HG02970 (cell line): ENCODE results near the gene PCDH9.
"Not testable (repeated sequence)": the region's sequence is repeated elsewhere in the genome, so short reads cannot be mapped to it uniquely, and the experiment has no call there.

Source experiments
- ATAC-seq: cut with Tn5 transposase; IDR thresholded peaks from one replicate; pipeline ENCODE4 v1.9.1; 2021; ENCODE audit warnings: mild to moderate bottlenecking, moderate library complexity, moderate number of reproducible peaks; ENCODE audit not compliant: unreplicated experiment, low FRiP score

The PCDH9 gene

DNA sequence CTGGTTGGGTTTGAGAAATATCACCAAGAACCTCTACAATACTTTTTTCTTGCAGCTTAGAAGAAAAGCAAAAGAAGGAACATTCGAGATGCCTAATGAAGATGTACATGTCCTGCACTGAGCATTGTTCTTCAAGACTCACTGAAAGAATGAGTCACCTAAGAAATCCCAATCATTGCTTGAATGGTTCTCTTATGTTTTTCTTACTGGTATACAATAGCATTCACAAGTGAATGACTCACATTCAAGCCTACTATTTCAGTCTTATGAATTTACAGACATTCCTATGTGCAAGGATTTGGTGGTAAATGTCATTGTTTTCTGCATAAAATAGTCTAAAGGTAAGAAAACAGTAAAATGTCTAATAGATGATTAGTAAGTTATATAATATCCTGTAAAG, 594.6 kb downstream of the PCDH9 start:
- ATAC-seq = no peak

DNA sequence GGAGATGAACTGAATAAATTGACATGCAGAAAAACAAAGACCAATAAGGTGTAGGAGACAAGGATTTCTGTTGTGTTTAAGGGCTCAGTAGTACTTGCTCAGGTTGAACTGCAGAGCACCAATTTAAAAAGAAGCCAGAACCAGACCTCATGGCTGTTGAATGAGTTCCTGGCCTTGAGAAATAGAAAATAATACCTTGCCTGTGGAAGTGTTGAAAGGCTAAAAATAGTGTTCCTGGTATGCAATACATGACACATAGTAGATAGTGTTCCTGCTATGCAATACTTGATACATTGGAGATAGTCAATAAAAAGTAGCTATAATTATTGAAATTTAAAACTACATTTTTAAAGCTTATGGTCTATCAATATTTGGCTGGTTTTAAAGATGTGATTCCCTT, 595.8 kb downstream of the PCDH9 start:
- ATAC-seq = no peak

DNA sequence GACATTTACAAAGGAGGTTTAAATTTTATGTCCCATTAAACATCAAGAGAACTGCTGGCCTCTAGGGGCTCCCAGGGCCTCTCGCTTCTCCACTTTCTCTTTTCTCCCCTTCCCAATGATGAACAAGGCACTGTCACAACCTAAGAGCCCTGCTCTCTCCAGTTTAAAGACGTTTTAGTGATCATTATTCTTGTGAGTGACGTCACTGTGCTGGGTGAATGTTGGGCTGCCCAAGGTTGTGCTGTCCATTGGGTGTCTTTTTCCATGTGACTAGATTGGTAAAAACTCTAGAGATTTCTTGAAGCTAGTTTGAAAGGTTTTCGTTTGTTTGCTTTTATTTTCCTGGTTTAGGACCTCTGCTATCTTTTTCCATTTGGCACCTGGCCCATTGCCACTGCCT, 602.6 kb downstream of the PCDH9 start:
- ATAC-seq = no peak

DNA sequence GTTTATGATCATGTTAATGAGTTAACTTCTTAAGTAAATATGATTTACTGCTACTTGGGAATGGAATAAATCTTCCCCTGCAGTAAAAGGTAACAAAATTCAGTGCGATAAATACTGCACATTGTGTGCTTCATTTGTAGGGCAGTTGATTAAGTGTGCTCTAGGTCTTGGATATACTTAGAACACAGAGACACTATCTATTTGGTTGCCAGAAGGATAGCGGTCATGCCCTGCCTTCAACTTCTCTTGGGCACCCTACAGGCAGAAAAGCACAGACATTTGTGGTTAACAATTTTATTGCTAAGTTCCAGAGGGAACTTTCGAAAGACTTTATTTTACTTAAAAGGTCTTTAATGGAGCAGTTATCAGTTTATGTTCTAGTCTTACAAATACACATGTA, 605.8 kb downstream of the PCDH9 start:
- ATAC-seq = no peak

DNA sequence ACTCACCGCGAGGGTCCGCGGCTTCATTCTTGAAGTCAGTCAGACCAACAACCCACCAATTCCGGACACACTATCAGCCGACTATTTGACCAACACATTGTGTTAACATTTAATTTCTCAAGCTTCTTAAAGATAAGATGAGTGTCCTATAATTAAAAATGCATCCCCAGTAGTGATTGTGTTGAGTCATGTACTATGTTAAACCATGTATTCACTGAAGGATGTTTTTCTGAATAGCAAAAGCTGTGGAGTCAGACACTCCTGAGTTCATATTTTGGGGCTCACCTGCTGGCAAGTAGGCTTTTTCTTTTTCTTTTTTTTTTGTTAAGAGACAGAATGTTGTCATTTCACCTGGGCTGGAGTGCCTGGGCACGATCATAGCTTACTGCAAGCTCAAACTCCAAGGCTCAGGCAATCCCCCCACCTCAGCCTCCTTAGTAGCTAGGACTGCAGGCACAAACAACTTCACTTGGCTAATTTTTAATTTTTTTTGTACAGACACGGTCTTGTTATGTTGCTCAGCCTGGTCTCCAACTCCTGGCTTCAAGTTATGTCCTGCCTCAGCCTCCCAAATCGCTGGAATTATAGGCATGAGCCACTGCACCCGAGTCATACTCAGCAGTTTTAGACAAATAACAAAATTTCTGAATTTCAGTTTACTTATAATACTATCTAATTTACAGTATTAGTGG, 606.9 kb downstream of the PCDH9 start:
- ATAC-seq = no peak

DNA sequence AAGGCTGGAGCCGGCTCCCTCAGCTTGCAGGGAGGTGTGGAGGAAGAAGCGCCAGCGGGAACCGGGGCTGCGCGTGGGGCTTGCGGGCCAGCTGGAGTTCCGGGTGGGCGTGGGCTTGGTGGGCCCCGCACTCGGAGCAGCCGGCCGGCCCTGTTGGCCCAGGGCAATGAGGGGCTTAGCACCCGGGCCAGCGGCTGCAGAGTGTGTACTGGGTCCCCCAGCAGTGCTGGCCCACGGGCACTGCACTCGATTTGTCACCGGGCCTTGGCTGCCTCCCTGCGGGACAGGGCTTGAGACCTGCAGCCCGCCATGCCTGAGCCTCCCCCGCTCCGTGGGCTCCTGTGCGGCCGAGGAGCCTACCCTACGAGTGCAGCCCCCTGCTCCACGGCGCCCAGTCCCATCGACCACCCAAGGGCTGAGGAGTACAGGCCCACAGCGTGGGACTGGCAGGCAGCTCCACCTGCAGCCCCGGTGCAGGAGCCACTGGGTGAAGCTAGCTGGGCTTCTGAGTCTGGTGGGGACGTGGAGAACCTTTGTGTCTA, 608.2 kb downstream of the PCDH9 start:
- ATAC-seq = not testable (repeated sequence)

DNA sequence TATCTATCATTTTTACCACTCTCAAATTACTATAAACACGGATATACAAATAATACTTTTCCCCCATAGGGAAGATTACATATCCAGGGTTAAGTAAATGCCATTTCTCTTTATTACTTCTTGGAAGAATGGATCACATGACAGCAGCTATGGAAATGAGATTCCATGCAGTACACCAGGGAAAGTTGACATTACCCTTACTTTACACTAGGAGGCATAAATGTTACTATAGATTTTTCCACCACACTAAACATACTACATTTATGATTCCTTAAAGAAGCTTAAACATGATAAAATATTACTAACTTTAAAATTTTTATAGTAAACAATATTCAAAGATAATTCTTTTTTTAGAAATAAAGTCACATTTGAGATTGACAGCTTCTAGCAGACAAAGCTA, 611.4 kb downstream of the PCDH9 start:
- ATAC-seq = no peak

DNA sequence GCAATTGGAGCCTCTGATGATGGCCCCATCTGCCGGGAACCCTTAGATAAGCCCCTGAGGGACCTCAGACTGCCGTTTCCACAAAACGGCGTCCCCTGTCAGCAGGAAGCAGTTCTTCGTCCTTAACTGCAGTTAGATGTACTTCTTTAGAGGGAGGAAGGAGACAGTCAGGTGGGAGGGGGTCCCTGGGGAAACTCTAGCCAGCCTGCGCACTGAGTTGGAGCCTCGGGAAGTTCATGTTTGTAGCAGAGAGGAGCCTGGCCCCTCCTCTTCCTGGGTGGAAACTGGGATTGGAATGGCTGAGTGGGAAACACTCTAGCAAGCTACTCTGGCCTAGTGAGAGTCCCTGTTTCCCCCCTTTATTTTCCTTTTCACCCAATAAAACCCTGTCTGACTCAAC, 612.4 kb downstream of the PCDH9 start:
- no peak for ATAC-seq

DNA sequence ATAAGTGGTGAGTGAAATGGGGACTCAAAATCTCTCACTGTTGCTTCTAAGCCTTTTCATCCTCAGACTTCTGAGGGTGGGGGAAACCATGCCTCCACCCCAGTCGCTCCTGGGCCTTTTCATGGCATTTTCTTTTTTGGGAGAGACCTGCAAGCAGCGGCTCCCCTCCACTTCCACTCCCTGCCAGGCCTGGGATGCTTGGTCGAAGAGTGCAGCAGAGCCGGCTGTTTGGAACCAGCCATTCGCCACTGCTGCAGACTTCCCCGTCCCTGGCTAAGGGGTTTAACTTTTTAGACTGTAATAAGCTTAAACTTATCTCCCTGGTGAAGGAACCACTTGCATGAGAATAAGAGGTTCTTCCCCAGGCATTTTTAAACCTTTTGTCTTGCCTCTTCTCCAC, 617.2 kb downstream of the PCDH9 start:
- no peak for ATAC-seq

DNA sequence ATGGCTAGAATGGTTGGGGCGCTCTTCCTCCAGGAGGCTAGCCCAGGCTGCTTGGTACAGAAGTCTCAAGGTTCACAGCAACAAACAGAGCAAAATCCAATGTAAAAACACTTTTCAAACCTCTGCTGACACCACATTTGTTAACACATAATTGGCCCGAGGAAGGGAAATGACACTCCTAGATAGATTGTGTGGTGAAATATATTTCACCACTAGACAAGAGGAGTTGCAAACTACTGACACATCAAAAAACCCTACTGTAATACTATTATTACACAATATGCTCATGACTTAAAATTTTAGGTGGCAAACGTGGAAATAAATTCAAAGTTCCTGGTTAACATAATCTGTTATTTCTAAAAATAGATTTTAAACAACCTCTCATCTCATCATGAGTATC, 643.6 kb downstream of the PCDH9 start:
- ATAC-seq = no peak

DNA sequence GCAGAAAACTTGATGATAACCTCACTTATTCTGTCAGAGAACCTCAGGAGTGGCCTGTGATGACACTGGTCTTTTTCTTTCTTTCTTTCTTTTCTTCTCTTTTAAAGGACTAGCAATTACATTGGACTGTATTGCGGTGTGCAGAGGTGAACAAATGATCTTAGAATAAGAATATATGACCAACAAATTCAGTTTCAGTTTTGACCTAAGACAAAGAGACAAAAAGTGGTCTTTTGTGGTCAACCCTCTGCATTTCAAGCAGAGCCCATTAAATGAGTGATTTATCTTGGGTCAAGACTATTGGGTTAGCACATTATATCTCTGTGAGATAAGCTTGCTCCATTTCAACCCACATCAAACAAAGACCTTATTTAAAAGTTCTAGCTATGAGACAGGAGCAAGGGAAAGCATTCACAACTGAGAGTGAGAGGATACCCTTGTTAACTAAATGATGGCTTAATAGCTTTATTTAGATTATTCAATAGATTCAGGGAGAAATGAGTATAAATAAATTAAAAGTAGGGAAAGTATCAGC, 644.4 kb downstream of the PCDH9 start:
- no peak for ATAC-seq

DNA sequence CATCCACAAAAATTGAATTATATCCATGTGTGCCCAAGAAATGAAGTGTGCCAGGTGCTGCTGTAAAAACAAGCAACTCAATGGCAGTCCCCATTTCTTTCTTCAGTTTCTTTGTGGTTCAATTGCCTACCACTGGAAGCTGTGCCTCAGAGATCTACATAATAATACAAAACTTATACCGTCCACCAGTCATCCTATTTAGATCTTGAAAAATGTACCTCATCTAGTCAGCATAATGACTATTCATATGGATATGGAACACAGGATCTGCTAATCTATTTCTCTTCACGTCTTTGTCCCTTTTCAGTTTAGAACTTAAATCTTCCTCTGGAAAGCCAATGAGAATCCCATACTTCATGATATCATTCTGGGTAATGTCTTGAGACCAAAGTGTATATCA, 648.5 kb downstream of the PCDH9 start:
- no peak for ATAC-seq

DNA sequence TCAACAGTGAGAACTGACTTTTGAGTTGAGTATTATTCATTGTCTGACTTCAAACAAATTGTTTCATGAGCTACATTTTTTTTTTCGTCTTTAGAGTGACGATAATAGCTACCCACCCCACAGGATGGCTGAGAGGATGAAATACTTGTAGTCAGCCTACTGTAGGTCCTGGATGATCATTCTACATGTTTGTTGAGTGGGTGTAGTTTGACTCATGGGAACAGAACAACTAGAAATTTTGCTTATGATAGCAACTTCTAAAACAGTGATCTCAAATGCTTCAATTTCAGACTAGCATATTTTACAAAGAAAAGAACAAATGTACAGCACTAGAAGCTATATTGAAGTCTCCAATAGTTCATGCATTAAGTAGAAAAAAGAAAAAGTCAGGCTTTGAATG, 651.8 kb downstream of the PCDH9 start:
- no peak for ATAC-seq

DNA sequence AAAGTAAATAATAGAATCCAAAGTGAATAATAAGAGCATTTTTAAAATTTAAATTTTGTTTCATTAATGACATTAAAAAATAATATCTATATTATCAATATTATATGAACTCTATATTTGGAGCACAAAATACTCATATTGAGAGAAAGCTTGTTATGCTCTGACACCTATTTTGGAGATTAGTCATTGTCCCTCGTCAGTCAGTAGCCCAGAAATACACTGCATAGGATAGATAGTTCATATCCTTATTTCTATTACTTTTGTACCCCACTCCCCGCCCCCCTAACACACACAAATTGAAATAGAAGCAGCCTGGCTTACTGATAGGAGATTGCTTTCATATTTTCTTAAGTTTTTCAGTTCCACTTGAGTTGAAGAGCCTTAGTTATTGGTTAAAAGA, 652.8 kb downstream of the PCDH9 start:
- ATAC-seq = no peak

DNA sequence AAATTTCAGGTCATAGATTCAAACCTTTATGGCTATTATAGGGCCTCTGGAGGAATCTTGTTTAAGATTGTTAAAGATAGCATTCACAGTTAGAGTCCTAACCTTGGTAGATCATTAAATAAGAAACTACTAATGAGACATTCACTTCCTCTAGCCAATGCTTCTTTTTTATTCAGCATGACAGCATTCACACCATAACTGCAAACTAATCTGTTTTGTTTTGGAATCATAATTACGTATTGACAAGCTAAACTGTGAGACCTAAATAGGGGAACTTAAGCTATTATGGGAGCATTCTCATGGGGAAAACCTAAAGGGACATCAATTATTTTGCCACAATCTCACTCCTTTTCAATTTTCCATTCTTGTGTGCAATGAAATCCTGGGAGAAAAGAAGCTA, 653.8 kb downstream of the PCDH9 start:
- ATAC-seq = no peak

DNA sequence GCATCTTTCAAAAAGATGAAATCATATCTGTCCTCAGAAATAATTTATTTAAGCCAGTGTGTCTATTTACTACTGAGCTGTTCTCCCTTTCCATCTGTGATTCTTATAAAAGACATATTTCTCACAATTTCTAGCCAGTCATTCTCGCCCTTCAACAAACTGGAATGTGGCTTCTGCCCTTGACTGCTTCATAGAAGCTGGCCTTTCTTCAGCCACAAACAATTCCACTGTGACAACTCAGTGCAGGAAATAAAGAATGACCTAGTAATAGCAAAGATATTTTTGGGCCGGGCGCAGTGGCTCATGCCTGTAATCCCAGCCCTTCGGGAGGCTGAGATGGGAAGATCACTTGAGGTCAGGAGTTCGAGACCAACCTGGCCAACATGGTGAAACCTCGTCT, 655.5 kb downstream of the PCDH9 start:
- ATAC-seq = no peak

DNA sequence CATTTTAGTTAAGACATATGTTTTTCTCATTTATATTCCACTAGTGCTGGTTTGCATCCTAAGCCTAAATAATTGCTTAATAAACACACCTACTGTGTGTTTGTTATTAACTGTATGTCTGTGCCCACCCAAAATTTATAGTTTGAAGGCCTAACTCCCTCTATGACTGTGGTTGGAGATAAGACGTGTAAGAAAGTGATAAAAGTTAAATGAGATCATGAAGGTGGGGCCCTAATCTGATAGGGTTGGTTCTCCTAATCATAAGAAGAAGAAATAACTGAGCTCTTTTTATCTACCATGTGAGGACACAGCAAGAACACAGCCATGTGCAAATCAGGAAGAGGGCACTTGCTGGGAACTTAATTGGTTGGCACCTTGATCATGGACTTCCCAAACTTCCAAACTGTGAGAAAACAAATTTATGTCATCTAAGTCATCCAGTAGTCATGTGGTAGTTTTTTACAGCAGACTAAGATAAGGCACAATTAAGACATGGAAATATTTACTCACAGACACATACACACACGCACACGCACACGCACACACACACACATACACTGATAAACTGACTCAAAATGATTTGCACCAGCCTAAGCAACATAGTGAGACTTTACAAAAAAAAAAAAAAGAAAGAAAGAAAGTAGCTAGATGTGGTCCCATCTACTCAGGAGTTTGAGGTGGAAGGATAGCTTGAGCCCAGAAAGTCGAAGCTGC, 662.1 kb downstream of the PCDH9 start:
- no peak for ATAC-seq

DNA sequence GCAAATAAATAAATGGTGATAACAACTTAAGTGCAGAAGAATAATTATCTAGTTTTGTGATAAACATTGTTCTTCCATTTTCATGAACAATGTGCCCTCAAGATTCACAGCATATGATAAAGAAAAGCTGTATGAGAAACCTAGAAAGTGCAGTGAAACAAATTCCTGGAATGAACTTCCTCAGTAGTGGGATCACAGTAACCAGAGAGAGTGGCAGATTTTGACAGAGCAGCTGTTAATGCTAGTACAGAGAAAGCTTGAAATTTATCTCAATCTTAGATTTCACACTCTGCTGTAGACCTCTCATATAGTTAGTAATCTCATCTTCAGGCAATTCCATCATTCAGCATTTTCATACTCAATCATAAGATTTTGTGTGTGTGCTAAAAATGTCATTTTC, 664.9 kb downstream of the PCDH9 start:
- no peak for ATAC-seq

DNA sequence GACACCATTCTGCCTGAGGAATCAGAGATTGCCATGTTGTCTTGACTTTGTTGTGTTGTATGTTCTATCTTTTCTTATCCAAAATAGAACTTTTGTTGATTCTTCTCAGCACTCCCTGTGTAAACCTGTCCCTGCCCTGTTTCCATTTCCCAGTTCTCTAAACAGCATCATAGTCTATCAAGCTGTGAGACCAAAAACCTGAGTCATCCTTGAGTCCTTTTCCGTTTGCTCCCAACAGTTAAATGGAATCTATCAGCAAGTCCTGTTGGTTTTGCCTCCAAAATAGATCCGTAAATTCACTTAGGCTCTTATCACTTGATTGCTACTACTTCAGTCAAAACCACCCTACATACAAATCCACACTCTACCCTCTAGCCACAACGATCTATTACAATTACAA, 667.1 kb downstream of the PCDH9 start:
- no peak for ATAC-seq

DNA sequence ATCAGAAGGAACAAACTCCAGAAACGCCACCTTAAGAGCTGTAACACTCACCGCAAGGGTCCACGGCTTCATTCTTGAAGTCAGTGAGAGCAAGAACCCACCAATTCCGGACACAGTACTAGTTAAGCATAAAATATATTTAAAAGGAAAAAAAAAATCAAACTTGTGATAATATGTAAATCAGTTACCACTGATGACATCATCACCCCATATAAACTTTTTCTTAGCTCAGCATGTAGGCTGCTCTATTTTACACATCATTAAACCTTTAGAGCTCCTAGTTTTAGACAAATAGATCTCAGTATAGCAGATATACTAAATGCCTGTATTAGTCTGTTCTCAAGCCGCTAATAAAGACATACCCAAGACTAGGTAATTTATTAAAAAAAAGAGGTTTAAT, 668.1 kb downstream of the PCDH9 start:
- ATAC-seq = no peak

DNA sequence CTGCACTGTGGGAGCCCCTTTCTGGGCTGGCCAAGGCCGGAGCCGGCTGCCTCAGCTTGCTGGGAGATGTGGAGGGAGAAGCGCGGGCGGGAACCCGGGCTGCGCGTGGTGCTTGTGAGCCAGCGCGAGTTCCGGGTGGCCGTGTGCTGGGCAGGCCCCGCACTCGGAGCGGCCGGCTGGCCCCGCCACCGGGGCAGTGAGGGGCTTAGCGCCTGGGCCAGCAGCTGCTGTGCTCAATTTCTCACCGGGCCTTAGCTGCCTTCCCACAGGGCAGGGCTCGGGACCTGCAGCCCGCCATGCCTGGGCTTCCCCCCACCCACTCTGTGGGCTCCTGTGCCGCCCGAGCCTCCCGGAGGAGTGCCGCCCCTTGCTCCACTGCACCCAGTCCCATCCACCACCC, 669.1 kb downstream of the PCDH9 start:
- ATAC-seq = no peak

DNA sequence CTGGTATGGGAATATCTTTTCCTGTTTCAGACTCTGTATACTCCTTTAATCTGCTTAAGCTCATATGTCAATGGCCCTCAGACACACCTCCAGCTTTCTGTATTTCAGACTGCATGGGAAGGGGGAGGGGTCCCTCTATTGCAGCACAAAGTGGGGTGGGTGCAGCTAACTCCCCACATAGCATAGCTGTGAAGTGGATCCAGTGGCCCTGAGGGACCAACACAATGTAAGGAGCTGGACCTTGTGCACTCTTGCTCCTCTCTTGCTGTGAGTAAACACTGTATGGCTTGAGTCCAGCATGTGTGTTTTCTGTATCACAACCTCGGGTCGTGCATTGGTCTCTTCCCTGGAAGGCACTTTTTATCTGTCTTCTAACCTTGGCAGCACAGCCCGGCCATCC, 669.9 kb downstream of the PCDH9 start:
- ATAC-seq = no peak
